ENCODE measurements around the gene ZNF579. TPM values are rescaled to one million over a fixed set of nuclear protein-coding genes. Genes with fewer than 3 reads are reported as not detected.

The ZNF579 gene
- total RNA-seq, 1 experiment from 2014 or later: 19.9 TPM

DNA sequence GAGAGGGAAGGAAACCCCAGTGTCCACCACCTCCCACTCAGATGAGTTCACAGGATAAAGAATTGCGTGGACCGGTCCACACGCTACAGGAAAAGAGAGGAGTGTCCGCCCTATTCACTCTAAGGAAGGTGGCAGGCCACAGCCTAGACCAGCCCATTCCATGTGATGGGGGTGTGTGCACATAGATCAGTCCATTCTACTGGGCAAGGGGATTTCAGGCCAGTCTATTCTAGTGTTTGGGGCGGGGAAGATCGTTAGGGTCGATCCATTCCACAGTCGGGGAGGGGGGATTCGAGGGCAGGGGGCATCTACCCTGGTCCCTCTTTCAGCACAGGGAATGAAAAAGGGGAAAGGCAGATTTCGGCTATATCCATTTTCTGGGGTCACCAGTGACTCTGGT is 10.9 kb upstream of the ZNF579 start:
- H3K4me1 ChIP-seq (ENCODE audit: insufficient read depth, low read length): no peaks in the 10 kb centered on the region; the same call in 1 of the 2 replicates
- no peak overlapping the region for H3K4me2 ChIP-seq (ENCODE audit: insufficient read depth, insufficient read length, low read length)
- H3K23me2 ChIP-seq (ENCODE audit: insufficient read length, low read depth, low read length, poor library complexity, severe bottlenecking): peaks cover 4% of the 10 kb centered on the region
- no peak overlapping the region for H4K8ac ChIP-seq (replicated peaks; ENCODE audit: insufficient read length, low read depth, low read length)
- peaks cover 20 to 37% of the 10 kb centered on the region in 2 experiments for H3K4me1 Mint-ChIP-seq
- DNase-seq: peak; percentile 62
- H3K56ac ChIP-seq (ENCODE audit: insufficient read length, low read depth, low read length): no peak overlapping the region
- H3T11ph ChIP-seq (ENCODE audit: low read length): no peak overlapping the region
- no peaks in the 10 kb centered on the region; a peak in 1 of 5 replicates for H3K9me3 Mint-ChIP-seq
- H4K5ac ChIP-seq (ENCODE audit: insufficient read length, low read depth, low read length): no peak overlapping the region
- H4K20me1 ChIP-seq (ENCODE audit: control insufficient read depth, insufficient read depth, insufficient read length): peaks cover 2% of the 10 kb centered on the region
- no peak overlapping the region for H2AFZ ChIP-seq (ENCODE audit: low read length)
- H2BK5ac ChIP-seq (ENCODE audit: insufficient read length, low read length): no peak overlapping the region
- peak overlapping the region; percentile 15 for H3K18ac ChIP-seq (ENCODE audit: insufficient read length, low read depth, low read length)
- H2BK15ac ChIP-seq (ENCODE audit: low read depth, low read length): no peak overlapping the region
- no peak overlapping the region for H3K9ac ChIP-seq (ENCODE audit: extremely low read depth, insufficient read length, low read length)
- H3K4me3 Mint-ChIP-seq: no peak overlapping the region; a peak in 1 of 5 replicates
- H3K4ac ChIP-seq (ENCODE audit: low read depth, low read length): no peak overlapping the region
- H3K79me2 ChIP-seq (ENCODE audit: insufficient read depth, low read length): no peaks in the 10 kb centered on the region
- H2AK5ac ChIP-seq (ENCODE audit: insufficient read length, low read length): no peak overlapping the region
- no peak overlapping the region for H2BK20ac ChIP-seq (ENCODE audit: low read depth, low read length, poor library complexity, severe bottlenecking)
- H3K27me3 ChIP-seq (ENCODE audit: insufficient read depth, low read length): no peaks in the 10 kb centered on the region
- WGBS (ENCODE audit: extremely low coverage, insufficient read length, low lambda C conversion rate): no CpG with 5 or more reads among the region's 10 CpGs
- peaks cover 20 to 26% (median 21%) of the 10 kb centered on the region in 3 experiments; a peak in 6 of 7 replicates for H3K36me3 Mint-ChIP-seq (ENCODE audit: insufficient read depth in 1 of 3, low read depth in 3 of 3)
- H2BK120ac ChIP-seq (ENCODE audit: low read depth, low read length, poor library complexity, severe bottlenecking): no peak overlapping the region
- H3K27ac Mint-ChIP-seq: peak overlapping the region in 1 of 3 experiments; percentile 41; a peak in 2 of 7 replicates
- H2BK12ac ChIP-seq (ENCODE audit: insufficient read length, low read depth, low read length): no peak overlapping the region
- H3K23ac ChIP-seq (ENCODE audit: insufficient read length, low read depth, low read length): no peak overlapping the region
- H3K9me3 ChIP-seq (ENCODE audit: control insufficient read depth, low read depth, low read length): no peaks in the 10 kb centered on the region
- H3K27me3 Mint-ChIP-seq (ENCODE audit: low read depth): no peaks in the 10 kb centered on the region; the same call in 1 of the 2 replicates
- H3K14ac ChIP-seq (ENCODE audit: insufficient read depth, low read length): no peak overlapping the region
- no peak overlapping the region for H3K27ac ChIP-seq (ENCODE audit: insufficient read length, low read depth, low read length)
- TF ChIP-seq, protein P1, sequence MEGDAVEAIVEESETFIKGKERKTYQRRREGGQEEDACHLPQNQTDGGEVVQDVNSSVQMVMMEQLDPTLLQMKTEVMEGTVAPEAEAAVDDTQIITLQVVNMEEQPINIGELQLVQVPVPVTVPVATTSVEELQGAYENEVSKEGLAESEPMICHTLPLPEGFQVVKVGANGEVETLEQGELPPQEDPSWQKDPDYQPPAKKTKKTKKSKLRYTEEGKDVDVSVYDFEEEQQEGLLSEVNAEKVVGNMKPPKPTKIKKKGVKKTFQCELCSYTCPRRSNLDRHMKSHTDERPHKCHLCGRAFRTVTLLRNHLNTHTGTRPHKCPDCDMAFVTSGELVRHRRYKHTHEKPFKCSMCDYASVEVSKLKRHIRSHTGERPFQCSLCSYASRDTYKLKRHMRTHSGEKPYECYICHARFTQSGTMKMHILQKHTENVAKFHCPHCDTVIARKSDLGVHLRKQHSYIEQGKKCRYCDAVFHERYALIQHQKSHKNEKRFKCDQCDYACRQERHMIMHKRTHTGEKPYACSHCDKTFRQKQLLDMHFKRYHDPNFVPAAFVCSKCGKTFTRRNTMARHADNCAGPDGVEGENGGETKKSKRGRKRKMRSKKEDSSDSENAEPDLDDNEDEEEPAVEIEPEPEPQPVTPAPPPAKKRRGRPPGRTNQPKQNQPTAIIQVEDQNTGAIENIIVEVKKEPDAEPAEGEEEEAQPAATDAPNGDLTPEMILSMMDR (conservative IDR thresholded peaks at IDR 0.05): no peak
- no peak overlapping the region for H4K91ac ChIP-seq (ENCODE audit: insufficient read length, low read depth, low read length)
- H3K79me1 ChIP-seq (ENCODE audit: insufficient read depth, low read depth, low read length, poor library complexity, severe bottlenecking): no peaks in the 10 kb centered on the region

All from H9 (cell line).